ENCODE data around the gene SRA1. TPM values are rescaled to one million over a fixed set of nuclear protein-coding genes. Genes with fewer than 3 reads are reported as not detected.

SRA1 gene
- total RNA-seq, 1 experiment from 2014 or later, result 52.0 TPM

DNA sequence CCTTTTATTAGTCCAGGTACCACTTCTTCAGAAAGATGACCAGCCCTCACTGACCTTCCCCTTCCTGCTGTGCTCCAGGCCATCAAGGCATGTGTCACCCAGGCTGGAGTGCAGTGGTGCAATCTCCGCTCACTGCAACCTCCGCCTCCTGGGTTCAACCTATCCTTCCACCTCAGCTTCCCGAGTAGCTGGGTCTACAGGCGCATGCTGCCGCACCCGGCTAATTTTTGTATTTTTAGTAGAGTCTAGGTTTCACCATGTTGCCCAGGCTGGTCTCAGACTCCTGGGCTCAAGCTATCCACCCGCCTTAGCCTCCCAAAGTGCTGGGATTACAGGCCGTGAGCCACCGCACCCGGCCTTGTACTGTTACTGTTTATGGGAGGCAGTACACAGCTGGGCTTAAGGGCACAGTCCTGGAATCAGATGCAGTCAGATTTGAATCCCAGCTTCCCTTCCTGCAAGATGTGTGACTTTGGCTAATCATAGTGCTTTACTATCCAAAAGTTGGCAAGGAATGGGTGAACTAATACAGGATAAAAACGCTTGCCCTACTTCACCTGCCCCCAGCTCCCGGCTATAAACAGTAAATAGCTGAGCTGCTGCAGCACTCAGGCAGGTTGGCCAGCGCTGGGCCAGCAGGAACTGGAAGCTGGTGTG, 10.3 kb downstream of the SRA1 start:
- no peak for DNase-seq (ENCODE audit: low read depth, low spot score)
- ChIA-PET CTCF (interaction anchor here (0.5 to 1.1 kb wide), 4 partner anchors 92 to 173 kb away, joined by 3 read pairs; partner anchors contain the start of gene TMCO6), POLR2A (interaction anchor here (0.6 kb wide), 1 partner anchor 54 kb away, joined by 3 read pairs; no protein-coding TSS in a partner anchor)
- Histone ChIP-seq H3K27me3 (ENCODE audit: control insufficient read depth, insufficient read depth, low read length) (no peaks in the 10 kb centered on the region), H3K36me3 (ENCODE audit: control insufficient read depth, insufficient read depth, low read length) (peaks cover 10% of the 10 kb centered on the region; the same call in 1 of the 2 replicates), H3K27ac (ENCODE audit: low read length) (peak overlapping the region; percentile 36), H3K4me1 (ENCODE audit: control insufficient read depth, insufficient read depth, low read length) (peaks cover 34% of the 10 kb centered on the region), H3K9me3 (ENCODE audit: control insufficient read depth, insufficient read depth, low read depth, low read length) (no peaks in the 10 kb centered on the region), H3K4me3 (ENCODE audit: low read depth in 2 of 2, low read length in 2 of 2) (peak overlapping the region in 1 of 2 experiments; percentile 53; a peak in 1 of 4 replicates)
- no peak for TF ChIP-seq TCF7L2 (IDR thresholded peaks at IDR 0.05; ENCODE audit: low read depth, low read length)
- no peak for TF ChIP-seq SIN3A (IDR thresholded peaks at IDR 0.05; ENCODE audit: borderline replicate concordance, insufficient read depth, low read depth, low read length)
- TF ChIP-seq, protein P1, sequence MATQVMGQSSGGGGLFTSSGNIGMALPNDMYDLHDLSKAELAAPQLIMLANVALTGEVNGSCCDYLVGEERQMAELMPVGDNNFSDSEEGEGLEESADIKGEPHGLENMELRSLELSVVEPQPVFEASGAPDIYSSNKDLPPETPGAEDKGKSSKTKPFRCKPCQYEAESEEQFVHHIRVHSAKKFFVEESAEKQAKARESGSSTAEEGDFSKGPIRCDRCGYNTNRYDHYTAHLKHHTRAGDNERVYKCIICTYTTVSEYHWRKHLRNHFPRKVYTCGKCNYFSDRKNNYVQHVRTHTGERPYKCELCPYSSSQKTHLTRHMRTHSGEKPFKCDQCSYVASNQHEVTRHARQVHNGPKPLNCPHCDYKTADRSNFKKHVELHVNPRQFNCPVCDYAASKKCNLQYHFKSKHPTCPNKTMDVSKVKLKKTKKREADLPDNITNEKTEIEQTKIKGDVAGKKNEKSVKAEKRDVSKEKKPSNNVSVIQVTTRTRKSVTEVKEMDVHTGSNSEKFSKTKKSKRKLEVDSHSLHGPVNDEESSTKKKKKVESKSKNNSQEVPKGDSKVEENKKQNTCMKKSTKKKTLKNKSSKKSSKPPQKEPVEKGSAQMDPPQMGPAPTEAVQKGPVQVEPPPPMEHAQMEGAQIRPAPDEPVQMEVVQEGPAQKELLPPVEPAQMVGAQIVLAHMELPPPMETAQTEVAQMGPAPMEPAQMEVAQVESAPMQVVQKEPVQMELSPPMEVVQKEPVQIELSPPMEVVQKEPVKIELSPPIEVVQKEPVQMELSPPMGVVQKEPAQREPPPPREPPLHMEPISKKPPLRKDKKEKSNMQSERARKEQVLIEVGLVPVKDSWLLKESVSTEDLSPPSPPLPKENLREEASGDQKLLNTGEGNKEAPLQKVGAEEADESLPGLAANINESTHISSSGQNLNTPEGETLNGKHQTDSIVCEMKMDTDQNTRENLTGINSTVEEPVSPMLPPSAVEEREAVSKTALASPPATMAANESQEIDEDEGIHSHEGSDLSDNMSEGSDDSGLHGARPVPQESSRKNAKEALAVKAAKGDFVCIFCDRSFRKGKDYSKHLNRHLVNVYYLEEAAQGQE (IDR thresholded peaks at IDR 0.05; ENCODE audit: insufficient read depth in 1 of 2, low read depth in 2 of 2, low read length in 1 of 2), result no peak
- TF ChIP-seq POLR2AphosphoS5 (IDR thresholded peaks at IDR 0.05; ENCODE audit: low read depth, low read length), result no peak
- TF ChIP-seq, protein P2, sequence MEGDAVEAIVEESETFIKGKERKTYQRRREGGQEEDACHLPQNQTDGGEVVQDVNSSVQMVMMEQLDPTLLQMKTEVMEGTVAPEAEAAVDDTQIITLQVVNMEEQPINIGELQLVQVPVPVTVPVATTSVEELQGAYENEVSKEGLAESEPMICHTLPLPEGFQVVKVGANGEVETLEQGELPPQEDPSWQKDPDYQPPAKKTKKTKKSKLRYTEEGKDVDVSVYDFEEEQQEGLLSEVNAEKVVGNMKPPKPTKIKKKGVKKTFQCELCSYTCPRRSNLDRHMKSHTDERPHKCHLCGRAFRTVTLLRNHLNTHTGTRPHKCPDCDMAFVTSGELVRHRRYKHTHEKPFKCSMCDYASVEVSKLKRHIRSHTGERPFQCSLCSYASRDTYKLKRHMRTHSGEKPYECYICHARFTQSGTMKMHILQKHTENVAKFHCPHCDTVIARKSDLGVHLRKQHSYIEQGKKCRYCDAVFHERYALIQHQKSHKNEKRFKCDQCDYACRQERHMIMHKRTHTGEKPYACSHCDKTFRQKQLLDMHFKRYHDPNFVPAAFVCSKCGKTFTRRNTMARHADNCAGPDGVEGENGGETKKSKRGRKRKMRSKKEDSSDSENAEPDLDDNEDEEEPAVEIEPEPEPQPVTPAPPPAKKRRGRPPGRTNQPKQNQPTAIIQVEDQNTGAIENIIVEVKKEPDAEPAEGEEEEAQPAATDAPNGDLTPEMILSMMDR (IDR thresholded peaks at IDR 0.05), result no peak
- intact Hi-C loops (cut with micrococcal nuclease; ENCODE audit: unreplicated experiment), result no loop called here
- BruUV-seq (replicated peaks), result no TSS peak
- in situ Hi-C loops (cut with HindIII; ENCODE audit: low pct_unique_long_range_greater_than_20kb, low sequenced_read_pairs), result no loop called here
- peak; percentile 46 for ATAC-seq

DNA sequence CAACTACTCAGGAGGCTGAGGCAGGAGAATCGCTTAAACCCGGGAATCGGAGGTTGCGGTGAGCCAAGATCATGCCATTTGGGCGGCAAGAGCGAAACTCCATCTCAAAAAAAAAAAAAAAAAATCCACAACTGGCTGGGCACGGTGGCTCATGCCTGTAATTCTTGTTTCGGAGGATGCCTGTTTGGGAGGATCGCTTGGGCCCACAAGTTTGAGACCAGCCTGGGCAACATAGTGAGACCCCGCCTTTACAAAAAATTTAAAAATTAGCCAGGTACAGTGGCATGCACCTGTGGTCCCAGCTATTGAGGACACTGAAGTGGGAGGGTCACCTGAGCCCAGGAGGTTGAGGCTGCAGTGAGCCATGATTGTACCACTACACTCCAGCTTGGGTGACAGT, 11.7 kb downstream of the SRA1 start:
- TF ChIP-seq, protein P2 (IDR thresholded peaks at IDR 0.05), result no peak
- Histone ChIP-seq H3K27ac (ENCODE audit: low read length) (no peak overlapping the region), H3K4me1 (ENCODE audit: control insufficient read depth, insufficient read depth, low read length) (peaks cover 34% of the 10 kb centered on the region), H3K9me3 (ENCODE audit: control insufficient read depth, insufficient read depth, low read depth, low read length) (no peaks in the 10 kb centered on the region), H3K36me3 (ENCODE audit: control insufficient read depth, insufficient read depth, low read length) (peaks cover 11% of the 10 kb centered on the region), H3K27me3 (ENCODE audit: control insufficient read depth, insufficient read depth, low read length) (no peaks in the 10 kb centered on the region), H3K4me3 (ENCODE audit: low read depth in 2 of 2, low read length in 2 of 2) (no peak overlapping the region)
- intact Hi-C loops (cut with micrococcal nuclease; ENCODE audit: unreplicated experiment), result no loop called here
- DNase-seq (ENCODE audit: low read depth, low spot score) (no peak), ATAC-seq (no peak)
- ChIA-PET POLR2A (no interaction called here), CTCF (no interaction called here)
- in situ Hi-C loops (cut with HindIII; ENCODE audit: low pct_unique_long_range_greater_than_20kb, low sequenced_read_pairs), result no loop called here
- BruUV-seq (replicated peaks), result no TSS peak

All from Panc1 (cell line).